Measurements from ENCODE around the gene NCKAP5.

DNA sequence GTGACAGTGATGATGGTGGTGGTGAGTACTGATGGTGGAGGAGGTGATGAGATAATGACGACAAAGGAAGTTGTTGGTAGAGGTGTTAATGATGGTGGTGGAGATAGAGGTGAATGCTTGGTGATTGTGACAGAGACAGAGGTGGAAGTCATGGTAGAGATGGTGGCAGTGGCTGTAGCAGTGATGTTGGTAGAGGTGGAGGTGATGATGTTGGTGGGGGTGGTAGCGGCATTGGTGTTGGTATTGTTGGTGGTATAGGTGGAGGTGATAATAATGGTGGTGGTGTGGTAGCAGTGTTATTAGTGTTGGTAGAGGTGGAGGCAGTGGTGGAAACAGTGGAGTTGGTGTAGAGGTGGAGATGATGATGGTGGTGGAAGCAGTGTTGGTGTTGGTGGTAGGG, 934.6 kb downstream of the NCKAP5 start:
- TF ChIP-seq, protein P1, sequence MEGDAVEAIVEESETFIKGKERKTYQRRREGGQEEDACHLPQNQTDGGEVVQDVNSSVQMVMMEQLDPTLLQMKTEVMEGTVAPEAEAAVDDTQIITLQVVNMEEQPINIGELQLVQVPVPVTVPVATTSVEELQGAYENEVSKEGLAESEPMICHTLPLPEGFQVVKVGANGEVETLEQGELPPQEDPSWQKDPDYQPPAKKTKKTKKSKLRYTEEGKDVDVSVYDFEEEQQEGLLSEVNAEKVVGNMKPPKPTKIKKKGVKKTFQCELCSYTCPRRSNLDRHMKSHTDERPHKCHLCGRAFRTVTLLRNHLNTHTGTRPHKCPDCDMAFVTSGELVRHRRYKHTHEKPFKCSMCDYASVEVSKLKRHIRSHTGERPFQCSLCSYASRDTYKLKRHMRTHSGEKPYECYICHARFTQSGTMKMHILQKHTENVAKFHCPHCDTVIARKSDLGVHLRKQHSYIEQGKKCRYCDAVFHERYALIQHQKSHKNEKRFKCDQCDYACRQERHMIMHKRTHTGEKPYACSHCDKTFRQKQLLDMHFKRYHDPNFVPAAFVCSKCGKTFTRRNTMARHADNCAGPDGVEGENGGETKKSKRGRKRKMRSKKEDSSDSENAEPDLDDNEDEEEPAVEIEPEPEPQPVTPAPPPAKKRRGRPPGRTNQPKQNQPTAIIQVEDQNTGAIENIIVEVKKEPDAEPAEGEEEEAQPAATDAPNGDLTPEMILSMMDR (IDR thresholded peaks at IDR 0.05) = no peak
- TF ChIP-seq POLR2A (IDR thresholded peaks at IDR 0.05) = no peak
